ENCODE measurements around the gene KCNC1. TPM values are rescaled to one million over a fixed set of nuclear protein-coding genes. Genes with fewer than 3 reads are reported as not detected.

KCNC1 gene
- total RNA-seq, 4 donors from 2014 or later, result not detected

DNA sequence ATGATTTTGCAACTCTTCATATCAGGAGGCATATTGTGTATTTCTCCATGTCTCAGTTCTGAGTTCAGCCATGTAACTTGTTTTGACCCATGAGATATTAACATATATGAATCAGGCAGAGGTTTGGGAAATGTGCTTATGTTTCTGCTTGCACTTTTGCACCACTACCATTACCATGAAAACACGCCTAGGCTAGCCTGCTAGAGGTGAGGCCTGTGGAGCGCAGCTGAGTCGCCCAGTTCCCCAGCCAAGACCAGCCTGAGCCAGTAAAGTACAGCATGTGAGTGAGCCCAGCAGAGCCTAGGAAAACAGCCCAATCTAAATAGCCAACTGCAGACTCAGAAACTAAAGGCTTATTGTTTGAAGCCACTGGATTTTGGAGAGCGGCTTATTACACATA lies 33.6 kb upstream of the KCNC1 start:
- Histone ChIP-seq H3K4me1 (peaks cover 0 to 1% (median 0%) of the 10 kb centered on the region in 4 donors), H3K9me3 (peaks cover 0 to 6% (median 0%) of the 10 kb centered on the region in 4 donors), H3K27ac (replicated peaks in 1 of 4) (no peak overlapping the region), H3K27me3 (peaks cover 0 to 17% (median 2%) of the 10 kb centered on the region in 4 donors), H3K4me3 (no peak overlapping the region), H3K36me3 (no peaks in the 10 kb centered on the region)
- DNase-seq (ENCODE audit: extremely low spot score), result no peak
- TF ChIP-seq, protein P1, sequence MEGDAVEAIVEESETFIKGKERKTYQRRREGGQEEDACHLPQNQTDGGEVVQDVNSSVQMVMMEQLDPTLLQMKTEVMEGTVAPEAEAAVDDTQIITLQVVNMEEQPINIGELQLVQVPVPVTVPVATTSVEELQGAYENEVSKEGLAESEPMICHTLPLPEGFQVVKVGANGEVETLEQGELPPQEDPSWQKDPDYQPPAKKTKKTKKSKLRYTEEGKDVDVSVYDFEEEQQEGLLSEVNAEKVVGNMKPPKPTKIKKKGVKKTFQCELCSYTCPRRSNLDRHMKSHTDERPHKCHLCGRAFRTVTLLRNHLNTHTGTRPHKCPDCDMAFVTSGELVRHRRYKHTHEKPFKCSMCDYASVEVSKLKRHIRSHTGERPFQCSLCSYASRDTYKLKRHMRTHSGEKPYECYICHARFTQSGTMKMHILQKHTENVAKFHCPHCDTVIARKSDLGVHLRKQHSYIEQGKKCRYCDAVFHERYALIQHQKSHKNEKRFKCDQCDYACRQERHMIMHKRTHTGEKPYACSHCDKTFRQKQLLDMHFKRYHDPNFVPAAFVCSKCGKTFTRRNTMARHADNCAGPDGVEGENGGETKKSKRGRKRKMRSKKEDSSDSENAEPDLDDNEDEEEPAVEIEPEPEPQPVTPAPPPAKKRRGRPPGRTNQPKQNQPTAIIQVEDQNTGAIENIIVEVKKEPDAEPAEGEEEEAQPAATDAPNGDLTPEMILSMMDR (IDR thresholded peaks at IDR 0.05), result no peak
- TF ChIP-seq POLR2A (IDR thresholded peaks at IDR 0.05; ENCODE audit: low read depth), result no peak
- no peak for TF ChIP-seq EP300 (IDR thresholded peaks at IDR 0.05)
- TF ChIP-seq POLR2AphosphoS5 (IDR thresholded peaks at IDR 0.05), result no peak
- WGBS, result 92% methylated on average over 4 of the region's 4 CpGs
- intact Hi-C loops (cut with DNase I), result no loop called here

DNA sequence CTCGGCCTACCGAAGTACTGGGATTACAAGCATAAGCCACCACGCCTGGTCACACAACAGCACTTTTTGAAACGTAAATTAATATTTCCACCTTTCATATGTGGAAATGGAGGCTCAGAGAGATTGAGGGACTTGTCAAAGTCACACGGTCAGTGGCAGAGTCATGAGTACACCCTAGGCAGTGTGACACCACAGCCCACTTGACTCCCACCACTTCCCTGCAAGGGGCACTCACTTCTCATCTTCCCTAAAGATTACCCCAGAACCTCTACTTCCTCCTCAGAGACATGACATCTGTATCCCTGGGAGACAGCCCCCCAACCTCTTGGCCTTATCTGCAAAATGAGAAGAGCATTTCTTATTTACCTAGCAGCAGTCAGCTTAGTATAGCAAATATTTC lies 31.7 kb upstream of the KCNC1 start:
- no peak for DNase-seq (ENCODE audit: extremely low spot score)
- intact Hi-C loops (cut with DNase I), result no loop called here
- Histone ChIP-seq H3K4me3 (no peak overlapping the region), H3K27ac (replicated peaks in 1 of 4) (no peak overlapping the region), H3K4me1 (no peaks in the 10 kb centered on the region), H3K27me3 (peaks cover 0 to 5% (median 0%) of the 10 kb centered on the region in 4 donors), H3K36me3 (no peaks in the 10 kb centered on the region), H3K9me3 (peaks cover 0 to 6% (median 0%) of the 10 kb centered on the region in 4 donors)
- TF ChIP-seq POLR2AphosphoS5 (IDR thresholded peaks at IDR 0.05) (no peak), POLR2A (IDR thresholded peaks at IDR 0.05; ENCODE audit: low read depth) (no peak), EP300 (IDR thresholded peaks at IDR 0.05) (no peak)
- TF ChIP-seq, protein P1 (IDR thresholded peaks at IDR 0.05), result no peak
- 58% methylated on average over 5 of the region's 5 CpGs for WGBS

DNA sequence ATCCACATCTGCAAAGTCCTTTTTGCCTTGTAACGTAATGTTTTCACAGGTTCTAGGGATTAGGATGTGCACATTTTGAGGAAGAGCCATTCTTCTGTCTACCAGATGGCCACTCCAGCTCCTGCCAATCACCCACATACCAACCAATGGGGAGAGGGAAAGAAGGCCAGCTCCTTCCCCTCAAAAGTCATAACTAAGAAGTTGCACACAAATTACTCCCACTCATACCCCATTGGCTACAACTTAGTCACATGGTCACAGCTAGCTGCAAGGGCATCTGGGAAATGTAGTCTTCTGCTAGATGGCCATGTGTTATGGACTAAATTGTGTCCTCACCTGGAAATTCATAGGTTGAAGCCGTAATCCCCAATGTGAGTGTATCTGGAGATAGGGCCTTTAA lies 30.6 kb upstream of the KCNC1 start:
- Histone ChIP-seq H3K27ac (replicated peaks in 1 of 4) (no peak overlapping the region), H3K4me3 (no peak overlapping the region), H3K9me3 (peaks cover 0 to 6% (median 0%) of the 10 kb centered on the region in 4 donors), H3K27me3 (peaks cover 0 to 12% (median 0%) of the 10 kb centered on the region in 4 donors), H3K4me1 (no peaks in the 10 kb centered on the region), H3K36me3 (no peaks in the 10 kb centered on the region)
- 100% methylated on average over 2 of the region's 2 CpGs for WGBS
- intact Hi-C loops (cut with DNase I), result no loop called here
- no peak for DNase-seq (ENCODE audit: extremely low spot score)
- TF ChIP-seq POLR2A (IDR thresholded peaks at IDR 0.05; ENCODE audit: low read depth) (no peak), POLR2AphosphoS5 (IDR thresholded peaks at IDR 0.05) (no peak), EP300 (IDR thresholded peaks at IDR 0.05) (no peak)
- TF ChIP-seq, protein P1 (IDR thresholded peaks at IDR 0.05), result no peak

DNA sequence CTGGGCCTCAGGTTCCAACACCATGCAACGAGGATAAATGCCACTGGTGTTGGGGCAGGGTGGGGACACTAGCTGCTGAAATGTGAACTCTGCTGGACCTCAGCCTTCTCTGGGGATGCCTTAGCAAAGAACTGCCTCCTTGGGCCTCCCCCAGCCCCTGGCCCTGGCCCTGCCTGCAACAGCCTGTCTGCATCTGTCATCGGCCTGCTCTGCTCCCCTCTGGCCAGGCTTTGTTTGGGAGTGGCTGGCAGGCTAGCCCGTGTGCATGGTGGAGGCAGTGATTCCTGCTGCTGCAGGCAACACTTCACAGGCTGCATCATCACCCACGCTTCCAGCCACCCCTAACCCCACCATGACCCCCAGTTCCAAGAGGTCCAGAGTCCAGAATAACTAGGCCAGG lies 26.8 kb upstream of the KCNC1 start:
- TF ChIP-seq POLR2AphosphoS5 (IDR thresholded peaks at IDR 0.05) (no peak), EP300 (IDR thresholded peaks at IDR 0.05) (no peak), POLR2A (IDR thresholded peaks at IDR 0.05; ENCODE audit: low read depth) (no peak)
- TF ChIP-seq, protein P1 (IDR thresholded peaks at IDR 0.05), result no peak
- Histone ChIP-seq H3K4me3 (no peak overlapping the region), H3K36me3 (no peaks in the 10 kb centered on the region), H3K27me3 (peaks cover 0 to 46% (median 3%) of the 10 kb centered on the region in 4 donors), H3K9me3 (peaks cover 0 to 6% (median 0%) of the 10 kb centered on the region in 4 donors), H3K4me1 (no peaks in the 10 kb centered on the region), H3K27ac (replicated peaks in 1 of 4) (no peak overlapping the region)
- 56% methylated on average over 1 of the region's 4 CpGs for WGBS
- no peak for DNase-seq (ENCODE audit: extremely low spot score)
- intact Hi-C loops (cut with DNase I), result no loop called here

DNA sequence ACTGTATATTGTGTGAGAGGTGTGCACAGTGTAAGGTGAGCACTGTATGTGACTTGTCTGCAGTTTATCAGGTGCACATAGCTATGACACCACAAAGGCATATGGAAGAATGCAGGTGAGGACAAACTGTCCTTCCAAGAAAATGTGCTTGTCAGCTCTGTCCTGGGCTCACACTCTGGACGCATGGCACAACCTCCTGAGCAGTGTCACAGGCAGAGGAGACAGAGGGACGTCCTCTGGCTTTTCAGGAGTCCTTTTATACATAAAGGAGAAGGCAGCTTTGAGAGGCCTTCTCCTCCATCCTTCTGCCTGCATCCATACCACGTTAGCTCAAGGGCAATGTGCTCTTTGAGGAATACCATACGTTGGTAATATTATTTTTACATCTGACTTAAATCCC lies 22.7 kb upstream of the KCNC1 start:
- Histone ChIP-seq H3K27me3 (peaks cover 0 to 80% (median 3%) of the 10 kb centered on the region in 4 donors), H3K4me1 (no peaks in the 10 kb centered on the region), H3K4me3 (no peak overlapping the region), H3K27ac (replicated peaks in 1 of 4) (no peak overlapping the region), H3K36me3 (no peaks in the 10 kb centered on the region), H3K9me3 (no peaks in the 10 kb centered on the region)
- DNase-seq (ENCODE audit: extremely low spot score), result no peak
- 31% methylated on average over 4 of the region's 4 CpGs for WGBS
- no peak for TF ChIP-seq EP300 (IDR thresholded peaks at IDR 0.05)
- intact Hi-C loops (cut with DNase I), result no loop called here

All from esophagus muscularis mucosa (tissue), 4 donors.